22Rv1 (cell line): Measurements from ENCODE around the gene GSTT4.

Source experiments
- H3K27ac ChIP-seq: fragments of 450-650 bp; 2 replicates; pipeline ENCODE4 v1.5.1; 2017
- CTCF ChIP-seq: fragments of 450-650 bp; IDR thresholded peaks from 2 replicates; pipeline ENCODE4 v1.5.1; 2017; ENCODE audit warnings: mild to moderate bottlenecking
- ZFX ChIP-seq: fragments of 450-650 bp; IDR thresholded peaks from 2 replicates; pipeline ENCODE4 v1.6.1; 2017; ENCODE audit warnings: antibody characterized with exemption, borderline replicate concordance

The GSTT4 gene

DNA sequence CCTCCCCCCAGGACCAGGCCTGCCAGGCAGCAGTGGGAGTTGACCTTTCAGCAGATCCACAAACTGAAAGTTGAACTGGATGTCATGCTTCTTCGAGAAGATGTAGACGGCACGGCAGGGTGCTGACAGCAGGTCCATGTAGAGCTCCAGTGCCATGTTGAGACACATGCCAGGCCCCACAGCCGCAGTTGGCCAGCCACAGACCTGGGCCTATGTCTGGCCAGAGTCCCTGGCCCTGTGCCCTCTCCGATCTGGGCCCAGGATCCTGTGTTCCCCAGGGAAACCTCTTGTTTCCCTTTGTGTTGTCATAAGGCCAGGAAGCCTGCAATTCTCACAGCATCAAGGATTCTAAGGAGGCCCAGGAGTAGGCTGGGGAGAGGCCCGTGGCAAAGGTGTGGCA lies at the start of gene GSTT4:
Gene GSTT4 (minus strand): TSS at position 253 of the 400 bp plus-strand sequence. CDS start 97 bp downstream, at position 156.
- H3K27ac ChIP-seq, result no peak within 1 kb of the TSS

GRCh38 chr22:24054356-24054755 lies 49.1 kb upstream of the GSTT4 start:
- no peak for TF ChIP-seq CTCF
- TF ChIP-seq ZFX, result no peak
- no peak overlapping the region for H3K27ac ChIP-seq

More for the DNA sequence above, at the start of gene GSTT4:
- TF ChIP-seq ZFX (no peak), CTCF (no peak)

DNA sequence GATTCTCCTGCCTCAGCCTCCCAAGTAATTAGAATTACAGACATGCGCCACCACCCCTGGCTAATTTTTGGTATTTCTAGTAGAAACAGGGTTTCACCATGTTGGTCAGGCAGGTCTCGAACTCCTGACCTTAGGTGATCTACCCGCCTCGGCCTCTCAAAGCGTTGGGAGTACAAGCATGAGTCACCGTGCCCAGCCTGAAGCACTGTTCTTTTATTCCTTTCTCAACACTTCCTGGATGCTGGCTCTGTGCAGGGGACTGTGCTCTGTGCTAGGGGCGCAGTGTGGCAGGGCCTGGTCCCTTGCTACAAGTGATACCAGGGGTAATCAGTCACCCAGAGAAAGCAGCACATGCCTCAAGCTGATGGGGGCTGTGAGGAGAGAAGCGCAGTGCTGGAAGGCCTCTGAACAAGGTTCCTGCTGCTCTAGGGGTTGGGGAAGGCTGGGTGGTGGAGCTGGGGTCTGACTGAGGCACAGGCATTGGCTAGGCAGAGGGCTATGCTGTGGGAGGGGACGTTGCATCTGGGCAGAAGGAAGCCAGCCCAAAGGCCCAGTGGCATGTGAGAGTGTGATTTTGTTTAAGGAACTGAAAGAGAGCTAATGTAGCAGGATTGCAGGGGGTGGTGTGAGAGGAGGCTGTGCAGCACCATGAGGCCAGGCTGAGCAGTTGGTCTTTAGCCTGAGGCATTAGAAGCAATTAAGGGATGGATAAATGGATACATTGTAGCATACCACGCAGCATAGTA lies 48.4 kb upstream of the GSTT4 start:
- H3K27ac ChIP-seq, result no peak overlapping the region
- TF ChIP-seq ZFX (no peak), CTCF (no peak)

- no peak for TF ChIP-seq CTCF
Observed at GRCh38 chr22:24051568-24051967, 46.3 kb upstream of the GSTT4 start.

DNA sequence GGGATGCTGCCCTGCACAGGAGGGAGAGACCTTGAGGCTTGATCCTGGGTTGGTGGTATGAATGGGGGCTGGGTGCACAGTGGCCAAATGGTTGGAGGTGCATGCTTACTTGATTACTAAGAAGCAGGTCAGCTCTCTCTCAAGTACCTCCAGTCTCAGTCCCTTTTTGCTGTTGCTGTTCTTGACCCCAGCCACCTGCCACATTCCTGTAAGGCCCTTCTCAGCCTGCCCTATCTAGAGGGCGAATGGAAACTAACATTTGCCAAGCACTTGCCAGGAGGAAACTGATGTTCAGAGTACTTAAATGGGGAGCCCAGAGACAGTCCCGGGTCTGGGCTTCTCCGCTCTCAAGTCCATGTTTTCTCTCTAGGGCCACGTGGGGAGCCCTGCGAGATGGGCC lies 45.8 kb upstream of the GSTT4 start:
- TF ChIP-seq CTCF, result no peak
- TF ChIP-seq ZFX, result no peak
- H3K27ac ChIP-seq, result no peak overlapping the region

More at GRCh38 chr22:24051568-24051967, 46.3 kb upstream of the GSTT4 start:
- no peak overlapping the region for H3K27ac ChIP-seq

GRCh38 chr22:24049978-24050377 lies 44.7 kb upstream of the GSTT4 start:
- H3K27ac ChIP-seq, result no peak overlapping the region
- TF ChIP-seq ZFX, result no peak

DNA sequence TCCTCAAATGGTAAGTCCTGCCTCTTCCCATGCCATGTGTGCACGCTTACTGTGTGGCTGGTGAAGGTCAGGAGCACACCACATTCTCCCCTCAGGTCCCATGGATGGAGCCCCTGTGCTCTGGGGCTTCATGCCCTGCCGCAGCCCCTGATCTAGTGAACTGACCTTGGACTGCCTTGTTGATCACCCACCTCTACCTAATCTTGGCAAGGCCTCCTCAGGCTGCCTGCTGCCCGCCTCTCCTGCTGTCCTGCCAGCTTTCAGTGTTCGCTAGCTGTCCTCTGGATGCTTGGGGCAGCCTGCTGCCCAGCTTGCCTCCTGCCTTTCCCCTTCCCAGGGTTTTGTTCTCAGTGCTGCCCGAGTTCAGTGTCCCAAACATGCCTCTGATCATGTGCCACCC lies 44.0 kb upstream of the GSTT4 start:
- TF ChIP-seq ZFX, result no peak
- TF ChIP-seq CTCF, result no peak
- no peak overlapping the region for H3K27ac ChIP-seq

GRCh38 chr22:24046024-24046423 lies 40.8 kb upstream of the GSTT4 start:
- no peak overlapping the region for H3K27ac ChIP-seq
- TF ChIP-seq CTCF (no peak), ZFX (no peak)
